Left ventricle myocardium superior (tissue), 1 donor: ENCODE measurements around the gene ZBP1. TPM values are rescaled to one million over a fixed set of nuclear protein-coding genes. Genes with fewer than 3 reads are reported as not detected.

Experiments used
- ATAC-seq: fragments of 200-7000 bp; cut with Tn5 transposase; one replicate; pipeline ENCODE4 v1.9.1; 2020; ENCODE audit warnings: mild to moderate bottlenecking, moderate library complexity
- DNase-seq: peaks from one replicate; pipeline ENCODE4 v3.0.0-alpha.2; 2020
- intact Hi-C: fragments of 100-400 bp; cut with micrococcal nuclease; formaldehyde crosslinking; loops from one replicate; pipeline ENCODE4 v1.11.0; 2022
- total RNA-seq: library from RNA; stranded (reverse); fragmentation: NEBNext Ultra II Directional; extraction: Animal tissue kit (Norgen Biotek cat#: 25700); gene quantifications from one replicate; pipeline ENCODE4 v1.2.1, GENCODE V29; 2021
- donor health status: DM: no; HTN: yes; CAD: no; lungs with severe emphysema.

The ZBP1 gene
- total RNA-seq, 1 donor from 2014 or later, result 0.15 TPM

DNA sequence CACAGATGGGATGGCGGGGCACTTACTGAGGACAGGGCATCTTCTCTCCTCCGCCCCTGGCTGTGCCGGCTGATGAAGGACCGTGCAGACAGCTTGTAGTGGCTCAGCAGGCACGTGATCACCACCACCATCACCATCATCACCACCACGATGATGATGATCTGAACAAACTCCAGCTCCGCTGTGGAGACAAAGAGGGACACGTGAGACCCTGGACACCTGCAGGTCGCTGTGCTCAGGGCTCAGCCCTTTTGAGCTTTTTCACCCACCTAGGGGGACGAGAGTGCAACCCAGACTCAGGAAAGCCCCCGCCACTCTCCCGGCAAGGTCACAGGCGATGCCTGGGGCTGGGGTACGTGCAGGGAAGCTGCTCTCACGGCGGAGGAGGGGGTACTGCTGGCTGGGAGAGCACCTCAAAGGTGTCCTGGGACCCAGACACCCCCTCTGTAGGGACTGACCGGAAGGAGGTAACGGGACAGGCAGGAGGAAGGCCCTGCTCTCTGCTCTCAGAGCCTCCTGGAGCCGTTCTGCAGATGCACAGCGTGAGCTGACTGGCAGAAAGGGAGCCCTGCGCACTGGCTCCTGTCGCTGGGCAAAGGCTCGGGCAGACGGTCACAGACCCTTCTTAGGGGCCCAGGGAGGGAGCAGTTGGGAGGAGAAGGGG, 39.4 kb upstream of the ZBP1 start:
- ATAC-seq, result no peak
- peak; percentile 13 for DNase-seq
- intact Hi-C loops, result loop anchor here (10.0 kb wide), 1 partner anchor 425 kb away; no protein-coding TSS in a partner anchor

DNA sequence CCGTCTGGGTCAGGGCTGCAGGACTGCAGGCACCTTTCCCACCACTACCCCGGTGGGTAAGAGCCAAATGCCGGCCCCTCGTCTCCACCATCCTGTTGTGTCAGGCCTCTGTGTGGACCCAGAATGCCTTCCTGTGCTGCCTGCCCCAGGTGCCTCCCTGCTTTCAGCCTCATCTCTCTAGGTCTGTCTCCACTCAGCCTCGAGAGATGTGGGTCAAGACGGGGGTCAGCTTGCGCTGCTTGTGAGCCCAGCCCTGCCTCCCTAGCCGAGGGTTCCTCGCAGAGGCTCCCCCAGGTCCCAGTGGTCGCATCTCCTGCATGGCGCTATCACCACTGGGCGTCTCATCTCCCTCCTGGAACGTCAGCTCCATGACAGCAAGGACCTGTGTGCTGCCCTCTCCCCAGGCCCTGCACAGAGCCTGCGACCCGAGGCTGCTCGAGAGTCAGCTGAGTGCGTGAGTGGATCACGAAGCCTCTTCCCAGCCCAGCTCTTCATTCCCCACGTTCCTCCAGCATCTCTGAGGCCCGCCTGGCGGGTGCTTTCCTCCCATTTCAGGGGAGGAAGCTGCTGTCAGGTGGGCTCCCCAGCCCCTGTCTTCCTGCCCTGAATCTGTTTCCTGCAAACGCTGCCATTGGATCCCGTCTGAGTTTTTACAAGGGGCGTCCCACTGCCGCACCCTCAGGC, 38.7 kb upstream of the ZBP1 start:
- no peak for ATAC-seq
- DNase-seq, result peak; percentile 14
- intact Hi-C loops, result loop anchor here (10.0 kb wide), 1 partner anchor 426 kb away; no protein-coding TSS in a partner anchor

DNA sequence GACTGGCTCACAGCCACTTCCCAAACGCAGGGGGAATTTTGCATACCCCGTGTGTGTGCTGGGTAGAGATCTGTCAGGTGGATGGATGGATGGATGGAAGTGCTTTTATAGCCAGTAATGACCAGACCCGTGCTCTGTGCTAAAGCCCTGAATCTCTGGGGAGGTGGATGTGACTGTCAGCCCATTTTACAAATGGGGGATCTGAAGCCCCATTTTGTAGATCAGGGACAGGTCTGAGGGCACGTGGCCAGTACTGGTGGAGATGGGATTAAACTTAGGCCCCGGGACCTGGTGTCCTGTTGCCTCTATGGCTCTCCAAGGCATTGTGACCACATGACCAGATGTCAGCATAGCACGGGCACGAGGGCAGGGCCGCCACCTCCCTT, 38.2 kb upstream of the ZBP1 start:
- intact Hi-C loops, result loop anchor here (10.0 kb wide), 1 partner anchor 426 kb away; no protein-coding TSS in a partner anchor
- no peak for ATAC-seq

DNA sequence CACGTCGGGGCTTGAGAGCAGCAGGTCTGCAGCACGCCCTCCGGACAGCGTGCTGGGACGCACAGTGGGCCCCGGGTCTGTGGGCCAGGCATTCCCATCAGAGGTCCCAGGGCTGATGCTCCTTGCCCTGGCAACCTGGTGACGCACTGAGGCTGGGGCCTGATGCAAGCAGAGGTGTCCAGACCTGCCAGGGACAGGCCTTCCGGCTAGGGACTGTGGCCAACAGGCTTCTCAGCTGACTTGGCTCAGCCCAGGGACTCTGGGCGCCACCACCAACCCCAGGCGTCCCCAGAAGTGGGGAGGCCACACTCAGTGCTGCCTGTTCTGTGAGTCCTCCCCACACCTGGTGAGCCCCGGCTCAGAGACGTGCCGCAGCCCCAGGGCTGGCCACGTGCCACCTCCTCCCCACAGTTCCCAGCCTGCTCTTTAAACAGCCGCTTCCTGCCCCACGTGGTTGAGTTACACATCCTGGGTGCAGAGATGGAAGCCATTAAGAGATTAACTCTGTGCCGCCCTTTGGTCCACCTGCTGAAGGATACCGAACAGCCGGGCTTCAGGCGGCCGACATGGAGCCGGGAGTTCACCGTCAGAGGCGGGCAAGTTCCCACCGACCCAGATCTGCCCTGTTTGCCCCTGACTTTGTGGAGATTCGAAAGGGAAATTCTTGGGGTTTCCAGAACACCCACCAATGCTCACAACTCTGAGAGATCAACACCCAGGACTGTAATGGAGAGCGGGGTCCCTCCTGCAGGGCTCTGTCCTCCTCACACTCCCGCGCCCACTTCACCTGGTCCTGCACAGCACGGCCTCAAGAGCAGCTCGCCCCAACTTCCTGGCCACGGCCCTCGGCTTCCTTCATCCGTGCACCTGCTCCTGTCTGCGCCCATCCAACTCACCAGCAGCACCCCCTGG, 37.6 kb upstream of the ZBP1 start:
- peak; percentile 91 for ATAC-seq
- DNase-seq, result peak; percentile 81
- intact Hi-C loops, result loop anchor here (10.0 kb wide), 1 partner anchor 427 kb away; no protein-coding TSS in a partner anchor

More for the DNA sequence above, 38.2 kb upstream of the ZBP1 start:
- no peak for DNase-seq

DNA sequence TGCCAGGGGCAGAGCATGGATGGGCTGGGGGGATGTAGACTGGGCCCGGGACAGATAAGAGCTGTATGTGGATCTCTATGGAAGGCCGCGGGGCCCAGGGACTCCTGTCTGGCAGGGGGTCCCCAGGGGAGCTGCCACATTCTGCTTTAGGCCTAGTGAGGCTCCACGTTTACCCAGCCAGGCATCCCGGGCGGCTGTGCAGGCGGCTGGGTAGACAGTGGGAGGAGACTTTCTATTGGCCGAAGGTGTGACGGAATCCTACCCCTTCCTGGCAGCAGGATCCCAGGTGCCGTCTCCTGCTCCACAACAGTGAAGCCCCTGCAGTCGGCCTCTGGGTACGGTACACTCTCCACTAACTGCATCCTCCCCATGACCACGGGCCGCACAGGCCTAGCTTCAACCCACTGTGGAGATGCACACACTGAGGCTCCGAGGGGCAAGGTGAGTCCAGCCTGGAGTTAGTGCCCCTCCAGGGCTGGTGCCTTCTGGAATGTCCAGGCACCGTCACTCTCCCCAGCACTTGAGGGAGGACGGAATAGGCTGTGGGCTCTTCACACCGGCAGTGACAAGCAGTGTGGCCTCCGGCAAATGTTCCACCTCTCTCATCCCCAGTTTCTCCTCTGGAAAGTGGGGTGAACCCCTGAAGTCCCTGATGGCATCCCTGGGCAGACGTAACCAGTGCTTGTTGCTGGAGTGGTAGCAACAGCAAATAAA, 36.8 kb upstream of the ZBP1 start:
- intact Hi-C loops, result loop anchor here (10.0 kb wide), 1 partner anchor 428 kb away; no protein-coding TSS in a partner anchor
- DNase-seq (peak; percentile 23), ATAC-seq (no peak)

DNA sequence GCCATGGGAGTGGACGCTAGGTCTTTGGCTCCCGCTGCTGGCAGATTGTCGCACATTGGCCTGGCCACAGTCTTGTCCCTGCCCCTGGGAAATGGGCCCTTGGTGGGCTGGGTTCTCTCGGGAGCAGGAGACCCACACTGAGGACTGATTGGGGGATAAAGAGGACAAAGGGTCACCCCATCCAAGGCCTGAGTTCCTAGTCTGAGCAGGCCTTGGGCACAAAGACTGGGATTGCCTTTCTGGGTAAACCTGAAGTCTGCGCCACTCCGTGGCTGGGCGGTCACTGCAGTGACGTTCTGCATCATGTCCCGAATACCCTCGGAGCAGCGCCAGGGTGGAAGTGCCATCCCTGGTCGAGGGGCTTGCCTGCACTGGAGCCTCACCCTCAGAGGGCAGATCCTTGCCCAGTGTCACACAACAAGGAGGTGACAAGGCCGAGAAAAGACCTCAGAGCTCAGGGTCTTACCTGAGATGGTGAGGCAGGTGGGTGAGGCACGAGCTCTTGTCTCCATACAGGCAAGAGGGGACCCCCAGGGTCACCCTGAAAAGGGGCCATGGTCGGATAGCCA, 36.1 kb upstream of the ZBP1 start:
- peak; percentile 23 for DNase-seq
- ATAC-seq, result no peak
- intact Hi-C loops, result loop anchor here (10.0 kb wide), 1 partner anchor 428 kb away; no protein-coding TSS in a partner anchor

DNA sequence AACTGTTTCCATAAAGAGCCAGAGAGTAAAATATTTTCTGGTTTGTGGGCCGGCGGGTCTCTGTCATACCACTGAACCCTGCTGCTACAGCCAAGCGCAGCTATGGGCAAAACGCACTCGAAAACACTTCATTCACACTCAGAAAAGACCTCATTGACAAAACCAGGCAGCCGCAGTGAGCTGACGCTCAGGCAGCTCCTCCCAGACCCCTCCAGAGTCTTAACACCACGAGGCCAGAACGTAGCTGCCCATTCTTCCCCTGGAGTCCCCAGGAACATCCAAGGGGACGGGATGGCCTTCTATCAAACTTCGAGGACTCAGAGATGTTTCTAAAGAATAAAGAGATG, 35.6 kb upstream of the ZBP1 start:
- ATAC-seq, result no peak
- DNase-seq, result no peak
- intact Hi-C loops, result loop anchor here (10.0 kb wide), 1 partner anchor 429 kb away; no protein-coding TSS in a partner anchor

DNA sequence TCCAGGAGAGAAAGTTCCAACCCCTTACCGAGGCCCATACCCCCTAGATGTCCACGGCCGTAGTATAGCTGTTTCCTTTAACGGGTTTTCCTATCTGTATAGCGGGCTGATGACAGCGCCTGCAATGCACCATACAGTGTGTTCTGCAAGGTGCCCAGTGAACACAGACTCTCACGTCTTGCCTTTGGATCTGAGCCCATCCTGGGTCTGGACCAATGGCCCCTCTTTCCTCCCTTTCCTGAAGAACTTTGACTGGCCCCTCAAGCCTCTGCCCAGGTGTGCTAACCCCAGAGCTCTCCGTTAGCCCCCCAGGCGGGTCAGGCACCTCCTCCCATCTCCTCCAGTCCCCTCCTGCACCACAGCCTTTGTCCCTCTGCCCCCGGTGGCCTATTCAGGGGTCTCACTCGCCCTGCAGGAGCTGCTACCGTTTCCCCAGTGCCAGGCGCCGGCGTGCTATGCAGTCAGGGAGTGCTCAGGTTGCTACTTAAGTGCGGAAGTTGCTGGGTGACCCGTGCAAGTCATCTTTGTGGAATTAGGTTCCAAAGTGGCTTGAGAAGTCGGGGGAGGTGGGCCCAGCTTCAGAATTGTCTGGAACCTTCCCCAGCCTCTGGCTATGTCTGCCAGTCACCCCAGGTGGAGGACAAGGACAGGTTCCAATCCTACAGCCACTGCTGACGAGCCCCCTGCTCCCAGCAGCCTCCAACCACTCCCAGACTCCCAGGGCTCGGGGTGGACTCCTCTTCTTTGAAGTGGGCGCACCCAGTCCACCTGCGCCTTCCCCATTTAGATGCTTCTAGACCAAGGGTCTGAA, 35.0 kb upstream of the ZBP1 start:
- ATAC-seq, result no peak
- peak; percentile 25 for DNase-seq
- intact Hi-C loops, result loop anchor here (10.0 kb wide), 1 partner anchor 430 kb away; no protein-coding TSS in a partner anchor

DNA sequence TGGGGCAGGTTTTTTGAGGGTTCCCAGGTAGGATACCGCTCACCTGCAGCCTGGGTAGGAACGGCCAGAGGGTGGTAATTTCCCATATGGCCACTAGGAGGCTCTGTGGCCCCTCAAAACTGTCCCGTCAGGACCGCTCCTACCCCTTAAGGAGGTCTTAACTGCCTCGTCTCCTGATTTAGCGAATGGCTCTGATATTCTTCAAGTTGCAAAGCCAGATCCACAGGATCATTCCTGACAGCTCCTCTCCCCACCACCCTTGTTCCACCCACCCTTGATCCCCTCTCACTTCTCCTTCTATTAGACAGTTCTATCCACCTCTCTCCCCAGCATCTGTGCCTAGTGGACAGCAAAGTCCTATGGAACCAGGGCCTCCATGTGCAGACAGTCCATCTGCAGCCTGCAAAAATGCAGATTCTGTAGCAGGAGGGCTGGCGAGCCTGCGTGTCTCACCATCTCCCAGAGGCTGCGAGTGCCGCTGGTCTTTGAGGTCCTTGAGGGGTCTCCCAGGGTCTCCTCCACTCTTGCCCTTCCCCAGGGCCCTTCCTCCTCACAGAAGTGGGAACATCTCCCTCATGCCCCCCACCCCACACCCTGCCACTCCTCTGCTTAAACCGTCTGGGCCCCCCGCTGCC, 34.3 kb upstream of the ZBP1 start:
- intact Hi-C loops, result loop anchor here (10.0 kb wide), 1 partner anchor 430 kb away; no protein-coding TSS in a partner anchor
- peak; percentile 69 for ATAC-seq
- peak; percentile 53 for DNase-seq

DNA sequence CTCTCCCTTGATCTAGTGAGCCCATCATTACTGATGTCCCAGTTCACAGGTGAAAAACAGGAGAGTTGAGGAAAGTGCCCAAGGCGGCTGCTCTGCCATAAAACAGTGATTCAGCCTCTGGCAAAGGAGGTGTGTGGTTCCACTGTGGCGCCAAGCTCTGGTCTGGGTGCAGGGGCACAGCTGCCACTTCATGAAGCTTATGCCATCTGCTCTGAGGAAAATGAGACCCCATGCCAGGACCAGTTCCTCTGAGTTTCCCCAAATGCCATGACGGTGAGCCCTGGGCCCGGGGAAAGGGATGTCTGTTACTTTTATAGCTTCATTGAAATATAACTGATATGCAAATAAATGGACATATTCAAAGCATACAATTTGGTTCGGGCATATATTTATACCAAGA, 33.7 kb upstream of the ZBP1 start:
- intact Hi-C loops, result loop anchor here (10.0 kb wide), 1 partner anchor 431 kb away; no protein-coding TSS in a partner anchor
- DNase-seq, result peak; percentile 14

DNA sequence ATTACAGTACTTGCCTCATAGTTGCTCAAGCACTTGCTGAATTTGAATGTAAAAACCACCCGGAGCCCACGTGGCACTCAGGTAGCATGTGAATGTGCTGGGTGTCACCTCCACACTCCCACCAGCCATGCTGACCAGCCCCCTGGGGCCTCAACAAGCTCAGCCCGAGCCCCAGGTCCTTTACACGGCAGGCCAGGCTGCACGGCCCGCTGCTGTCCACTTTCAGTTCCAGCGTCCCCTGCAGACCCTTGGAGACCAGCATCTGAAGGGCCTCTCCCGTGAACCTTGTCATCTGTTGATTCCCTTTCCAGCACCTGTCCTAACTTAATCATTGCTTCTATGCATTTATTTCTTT, 33.3 kb upstream of the ZBP1 start:
- ATAC-seq (no peak), DNase-seq (peak; percentile 16)
- intact Hi-C loops, result loop anchor here (10.0 kb wide), 1 partner anchor 431 kb away; no protein-coding TSS in a partner anchor

More for the DNA sequence above, 33.7 kb upstream of the ZBP1 start:
- no peak for ATAC-seq

DNA sequence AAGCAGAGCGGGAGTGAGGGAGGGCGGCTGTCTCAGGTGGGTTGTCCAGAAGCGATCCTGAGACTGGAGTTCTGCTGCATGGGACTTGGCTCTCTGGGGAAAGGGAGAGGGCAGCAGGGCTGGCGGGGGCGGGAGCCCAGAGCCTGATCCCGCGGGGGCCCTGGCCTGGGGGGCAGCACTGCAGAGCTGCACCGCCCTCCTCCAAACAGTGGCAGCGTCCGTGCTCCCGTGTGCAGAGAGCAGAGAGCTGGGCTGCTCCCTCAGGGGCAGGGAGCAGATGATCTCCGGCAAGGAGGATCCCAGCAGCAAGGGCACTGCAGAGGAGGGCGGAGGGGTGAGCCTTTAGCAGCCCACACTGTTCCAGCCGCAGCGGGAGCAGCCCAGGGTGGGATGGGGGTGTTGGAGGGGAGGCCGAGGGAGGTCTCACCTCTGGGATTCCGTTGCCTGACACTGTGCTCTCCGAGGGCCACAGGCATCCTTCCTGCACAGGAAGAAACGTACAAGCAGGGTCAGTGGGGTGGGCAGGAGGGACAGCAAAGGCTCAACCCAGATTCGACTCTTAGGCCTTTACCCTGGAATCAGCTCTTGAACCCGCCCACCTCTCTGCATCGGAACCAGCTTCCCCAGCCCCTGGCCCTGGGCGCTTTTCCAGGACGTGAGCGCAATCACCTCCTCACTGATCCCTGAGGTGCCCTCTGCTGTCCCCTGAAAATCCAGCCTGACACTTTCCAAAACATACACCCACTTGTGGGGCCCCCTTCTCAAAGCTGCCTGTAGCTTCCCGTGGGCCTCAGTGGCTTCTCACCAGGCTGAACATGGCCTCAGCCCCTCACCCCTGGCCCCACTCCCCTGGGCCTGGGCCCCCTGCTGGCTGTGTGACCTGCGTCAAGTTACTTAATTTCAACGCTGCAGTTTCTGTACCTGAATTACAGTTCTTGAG, 32.6 kb upstream of the ZBP1 start:
- ATAC-seq (no peak), DNase-seq (peak; percentile 18)
- intact Hi-C loops, result loop anchor here (10.0 kb wide), 1 partner anchor 432 kb away; no protein-coding TSS in a partner anchor

DNA sequence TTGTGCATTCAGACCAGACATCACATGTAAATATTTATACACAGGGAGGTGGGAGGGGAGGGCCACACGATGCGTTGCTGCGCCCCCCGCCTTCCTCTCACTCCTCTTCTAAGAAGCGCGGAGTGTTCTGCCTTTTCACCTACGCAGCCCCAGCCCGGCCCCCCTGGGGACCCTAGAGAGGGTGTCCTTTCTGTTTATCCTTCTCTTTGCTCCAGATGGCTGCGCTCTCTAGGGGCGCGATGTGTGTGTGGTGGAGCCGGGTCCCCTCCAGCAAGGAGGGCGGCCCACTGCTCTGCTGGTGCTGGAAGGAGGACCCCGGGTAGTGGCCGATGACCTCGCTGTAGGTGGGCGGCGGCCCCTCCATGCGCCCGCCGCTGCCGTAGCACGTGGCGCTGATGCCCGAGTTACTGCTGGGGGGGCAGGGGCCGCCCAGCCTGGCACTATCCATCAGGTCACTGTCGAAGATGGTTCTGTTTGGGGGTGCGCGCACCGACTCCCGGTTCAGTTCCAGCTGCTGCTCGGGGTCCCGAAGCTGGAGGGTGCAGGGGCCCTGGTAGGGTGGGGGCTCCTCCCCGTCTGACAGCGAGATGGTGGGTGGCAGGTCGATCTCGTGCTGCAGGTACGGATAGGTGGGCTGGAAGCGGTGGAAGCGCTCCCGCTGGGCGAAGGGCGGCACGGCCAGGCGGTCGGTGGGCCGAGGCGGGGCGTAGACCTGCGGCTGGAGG, 31.8 kb upstream of the ZBP1 start:
- no peak for ATAC-seq
- intact Hi-C loops, result loop anchor here (10.0 kb wide), 1 partner anchor 433 kb away; no protein-coding TSS in a partner anchor
- peak; percentile 25 for DNase-seq

DNA sequence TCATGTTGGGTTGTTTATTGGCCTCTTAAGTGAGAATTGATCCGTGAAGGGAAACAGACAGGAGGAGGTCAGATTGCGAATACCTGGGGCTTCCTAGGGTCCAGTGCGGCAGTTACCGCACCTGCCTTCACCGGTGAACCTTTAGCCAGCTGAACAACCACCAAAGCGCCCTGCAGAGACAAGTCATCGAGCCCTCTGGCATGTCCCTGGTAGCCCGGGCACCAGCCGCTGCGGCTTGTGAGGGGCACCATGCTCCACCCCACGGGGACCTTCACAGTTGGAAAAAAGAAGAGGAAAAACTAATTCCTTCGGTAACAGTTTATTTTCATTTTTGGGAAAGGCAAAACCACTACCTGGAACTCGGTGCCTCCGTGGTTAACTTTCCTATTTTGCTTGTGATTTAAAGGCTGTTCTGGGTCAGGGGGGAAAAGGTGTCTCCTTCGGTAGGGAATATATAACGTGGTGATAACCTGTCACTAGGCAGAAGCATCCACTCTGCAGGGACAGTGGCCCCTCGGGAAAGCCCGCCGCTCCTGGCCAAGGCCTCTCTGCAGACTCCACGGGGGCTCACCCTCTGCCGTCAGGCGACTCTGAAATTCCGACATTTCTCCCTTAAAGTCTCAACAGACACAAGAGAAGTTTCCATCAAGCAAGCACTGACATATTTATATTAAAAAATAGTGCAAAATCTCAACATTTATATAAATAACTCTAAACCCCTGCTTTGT, 30.7 kb upstream of the ZBP1 start:
- intact Hi-C loops, result loop anchor here (10.0 kb wide), 1 partner anchor 434 kb away; no protein-coding TSS in a partner anchor
- ATAC-seq, result no peak
- peak; percentile 18 for DNase-seq
